SK-N-SH (cell line): ENCODE results near the gene FLT3LG. TPM values are rescaled to one million over a fixed set of nuclear protein-coding genes. Genes with fewer than 3 reads are reported as not detected.
A peak's percentile ranks its signal among the peaks of the same experiment; 100 is the strongest.

Experiments
- CTCF ChIA-PET: fragments of 300-600, 350-600 bp; formaldehyde crosslinking; extraction: SDS; loops from one replicate; lab custom pipeline; 2021; lab: Yijun Ruan, JAX
- POLR2A ChIA-PET: fragments of 350-600 bp; sonication (Branson Sonifier 250); formaldehyde crosslinking; extraction: SDS; loops from one replicate; lab custom pipeline; 2020; ENCODE audit warnings: antibody characterized with exemption, inconsistent platforms; lab: Yijun Ruan, JAX
- DNase-seq: peaks from one replicate; pipeline ENCODE4 v3.0.0; 2012
- H2AFZ ChIP-seq: fragments of 200-600 bp; sonication (generic); 2 replicates; pipeline ENCODE4 v1.8.1; 2016; ENCODE audit warnings: antibody characterized with exemption, mild to moderate bottlenecking, low read depth
- H3F3A ChIP-seq: fragments of 200-600 bp; sonication (generic); replicated peaks from 2 replicates; pipeline ENCODE3; 2016; ENCODE audit warnings: antibody characterized with exemption, mild to moderate bottlenecking; ENCODE audit not compliant: insufficient read depth
- H3K27ac ChIP-seq, 2 experiments: fragments of 200-500 bp in 1 of 2; fragments of 200-600 bp in 1 of 2; sonication (Bioruptor generic) in 1 of 2; sonication (generic), shearing (Covaris generic) in 1 of 2; 2 replicates each; pipeline versions ENCODE4 v1.5.1 to v1.6.1; 2014 to 2016; ENCODE audit warnings: low read depth in 2 of 2, inconsistent platforms in 1 of 2, low read length in 1 of 2, mild to moderate bottlenecking in 1 of 2, mixed read lengths in 1 of 2
- H3K27me3 ChIP-seq: fragments of 200-600 bp; sonication (generic), shearing (Covaris generic); 2 replicates; pipeline ENCODE4 v1.6.1; 2016; ENCODE audit warnings: mixed run types; ENCODE audit not compliant: insufficient read depth
- H3K36me3 ChIP-seq, 2 experiments: fragments of 200-500 bp in 1 of 2; fragments of 200-600 bp in 1 of 2; sonication (Bioruptor generic) in 1 of 2; sonication (generic) in 1 of 2; replicated peaks in 1 of 2; 2 replicates each; pipeline versions ENCODE3 to v1.5.1; 2014 to 2016; ENCODE audit warnings: low read length in 1 of 2, mild to moderate bottlenecking in 1 of 2; ENCODE audit not compliant: insufficient read depth in 2 of 2, control insufficient read depth in 1 of 2
- H3K4me1 ChIP-seq, 2 experiments: fragments of 200-500 bp in 1 of 2; fragments of 200-600 bp in 1 of 2; sonication (Bioruptor generic) in 1 of 2; sonication (generic), shearing (Covaris generic) in 1 of 2; 2 replicates each; pipeline versions ENCODE4 v1.5.1 to v1.6.1; 2014 to 2016; ENCODE audit warnings: low read depth in 1 of 2, low read length in 1 of 2, mixed run types in 1 of 2; ENCODE audit not compliant: insufficient read depth in 2 of 2, control insufficient read depth in 1 of 2
- H3K4me2 ChIP-seq: fragments of 200-600 bp; sonication (generic), shearing (Covaris generic); 2 replicates; pipeline ENCODE4 v1.6.1; 2017; ENCODE audit warnings: mixed run types
- H3K4me3 ChIP-seq, 2 experiments: fragments of 200-500 bp in 1 of 2; fragments of 200-600 bp in 1 of 2; sonication (Bioruptor generic) in 1 of 2; sonication (generic), shearing (Covaris generic) in 1 of 2; 2 replicates each; pipeline versions ENCODE4 v1.5.1 to v1.8.1; 2014 to 2016; ENCODE audit warnings: low read depth in 2 of 2, inconsistent platforms in 1 of 2, low read length in 1 of 2, mild to moderate bottlenecking in 1 of 2, mixed read lengths in 1 of 2, moderate library complexity in 1 of 2
- H3K79me2 ChIP-seq: fragments of 200-600 bp; sonication (generic); 2 replicates; pipeline ENCODE4 v1.8.1; 2017; ENCODE audit warnings: mild to moderate bottlenecking; ENCODE audit not compliant: insufficient read depth
- H3K9ac ChIP-seq: fragments of 200-600 bp; sonication (generic); 2 replicates; pipeline ENCODE4 v1.6.1; 2017; ENCODE audit warnings: mixed run types
- H3K9me2 ChIP-seq: fragments of 200-600 bp; sonication (generic); 2 replicates; pipeline ENCODE4 v1.6.1; 2017; ENCODE audit warnings: mixed run types
- H3K9me3 ChIP-seq: fragments of 200-600 bp; sonication (generic); 2 replicates; pipeline ENCODE4 v1.6.1; 2017; ENCODE audit warnings: mixed run types, mild to moderate bottlenecking, moderate library complexity
- H4K20me1 ChIP-seq: fragments of 200-600 bp; sonication (generic); 2 replicates; pipeline ENCODE4 v1.6.1; 2017; ENCODE audit warnings: mild to moderate bottlenecking, mixed run types; ENCODE audit not compliant: insufficient read depth
- CHD2 ChIP-seq: fragments of 150-350 bp; IDR thresholded peaks from 2 replicates; pipeline ENCODE4 v1.6.1; 2018; ENCODE audit warnings: low read length; ENCODE audit not compliant: partially characterized antibody
- CTCF ChIP-seq: fragments of 200-600 bp; sonication (generic); IDR thresholded peaks from 2 replicates; pipeline ENCODE4 v1.6.1; 2017; ENCODE audit warnings: antibody characterized with exemption, mild to moderate bottlenecking, moderate library complexity
- EP300 ChIP-seq, 2 experiments: IDR thresholded peaks; 2 replicates each; pipeline versions ENCODE4 v1.4.0 to v1.6.1; 2012; ENCODE audit warnings: borderline replicate concordance in 1 of 2, low read depth in 1 of 2, low read length in 1 of 2
- EZH2phosphoT487 ChIP-seq: fragments of 200-600 bp; sonication (generic); IDR thresholded peaks from 2 replicates; pipeline ENCODE4 v1.6.1; 2017; ENCODE audit warnings: low read depth, mixed run types, mild to moderate bottlenecking, antibody characterized with exemption, moderate library complexity, borderline replicate concordance
- FOSL2 ChIP-seq: IDR thresholded peaks from 2 replicates; pipeline ENCODE4 v1.4.0; 2012; ENCODE audit warnings: low read depth, mild to moderate bottlenecking, moderate library complexity, borderline replicate concordance
- FOXJ3 ChIP-seq: sonication (generic); formaldehyde crosslinking; IDR thresholded peaks from 2 replicates; pipeline ENCODE4 v1.5.1; 2020; ENCODE audit warnings: mild to moderate bottlenecking, missing genetic modification reagents
- FOXM1 ChIP-seq: IDR thresholded peaks from 2 replicates; pipeline ENCODE4 v1.4.0; 2012; ENCODE audit warnings: low read depth, mild to moderate bottlenecking
- GABPA ChIP-seq: IDR thresholded peaks from 2 replicates; pipeline ENCODE4 v1.4.0; 2012; ENCODE audit warnings: low read depth, mild to moderate bottlenecking
- GATA2 ChIP-seq: sonication (generic); formaldehyde crosslinking; IDR thresholded peaks from 2 replicates; pipeline ENCODE4 v1.5.0; 2020; ENCODE audit warnings: mild to moderate bottlenecking, missing genetic modification reagents
- NRF1 ChIP-seq: IDR thresholded peaks from 2 replicates; pipeline ENCODE4 v1.6.1; 2012; ENCODE audit warnings: low read depth, mild to moderate bottlenecking, low read length
- RCOR1 ChIP-seq: fragments of 150-350 bp; IDR thresholded peaks from 2 replicates; pipeline ENCODE4 v1.6.1; 2017; ENCODE audit warnings: antibody characterized with exemption, low read length
- TAF1 ChIP-seq: IDR thresholded peaks from 2 replicates; pipeline ENCODE4 v1.6.1; 2012; ENCODE audit warnings: low read depth, mild to moderate bottlenecking, low read length, moderate library complexity, borderline replicate concordance
- TCF12 ChIP-seq: IDR thresholded peaks from 2 replicates; pipeline ENCODE4 v1.4.0; 2012
- WGBS: methylation state at CpG from one replicate; pipeline ENCODE4 v1.1.6; 2017; ENCODE audit warnings: low lambda C conversion rate; 5-methylcytosine and 5-hydroxymethylcytosine counted together
- polyA plus RNA-seq, 3 experiments: library from polyadenylated mRNA; depleted of rRNA; stranded (reverse); fragments of >200 nt; gene quantifications; 2 replicates each; pipeline ENCODE4 v1.2.3, GENCODE V29; 2012

FLT3LG gene
- polyA plus RNA-seq, 1 of the 3 experiments (the other 2 are of a cell fraction): 6.4 TPM

GRCh38 chr19:49447485-49448431 is 26.3 kb upstream of the FLT3LG start:
- no peaks in the 10 kb centered on the region for H3K9me3 ChIP-seq
- CTCF ChIA-PET: interaction anchor here (0.7 to 11.2 kb wide), 2 partner anchors 28 to 56 kb away, joined by 3 to 149 read pairs; partner anchors contain the start of gene KASH5
- POLR2A ChIA-PET: no interaction called here

GRCh38 chr19:49448432-49448786 is 25.6 kb upstream of the FLT3LG start:
- peaks cover 12 to 13% of the 10 kb centered on the region in 2 experiments for H3K36me3 ChIP-seq
- no peak overlapping the region for H2AFZ ChIP-seq
- no peak overlapping the region for H3K27ac ChIP-seq
- no peak for TF ChIP-seq GATA2
- TF ChIP-seq FOSL2: no peak
- DNase-seq: no peak
- ChIA-PET CTCF (interaction anchor here (0.7 to 11.2 kb wide), 4 partner anchors 25 to 56 kb away, joined by 3 to 149 read pairs (median 4); partner anchors contain the start of genes FLT3LG and KASH5), POLR2A (no interaction called here)
- H3K9ac ChIP-seq: no peak overlapping the region
- peaks cover 0 to 10% of the 10 kb centered on the region in 2 experiments; a peak in 2 of 4 replicates for H3K4me1 ChIP-seq
- no peaks in the 10 kb centered on the region for H3K27me3 ChIP-seq
- H3F3A ChIP-seq: peaks cover 25% of the 10 kb centered on the region
- H3K4me2 ChIP-seq: no peak overlapping the region
- H4K20me1 ChIP-seq: no peaks in the 10 kb centered on the region; the same call in 1 of the 2 replicates
- no peak overlapping the region for H3K4me3 ChIP-seq
- no peaks in the 10 kb centered on the region for H3K9me3 ChIP-seq
- no peaks in the 10 kb centered on the region for H3K9me2 ChIP-seq
- H3K79me2 ChIP-seq: peaks cover 27% of the 10 kb centered on the region
- 97% methylated on average over 6 of the region's 6 CpGs for WGBS

More at GRCh38 chr19:49447485-49448431, 26.3 kb upstream of the FLT3LG start:
- peaks cover 21% of the 10 kb centered on the region for H3F3A ChIP-seq
- H3K27ac ChIP-seq: no peak overlapping the region
- H3K4me1 ChIP-seq: peaks cover 0 to 10% of the 10 kb centered on the region in 2 experiments; a peak in 2 of 4 replicates
- H3K9ac ChIP-seq: no peak overlapping the region
- H3K79me2 ChIP-seq: peaks cover 27% of the 10 kb centered on the region
- WGBS: 91% methylated on average over 25 of the region's 32 CpGs
- no peak overlapping the region for H2AFZ ChIP-seq
- no peaks in the 10 kb centered on the region; the same call in 1 of the 2 replicates for H4K20me1 ChIP-seq
- peak; percentile 73 for DNase-seq
- no peak for TF ChIP-seq GABPA
- no peak for TF ChIP-seq EP300 (IDR thresholded peaks at IDR 0.05; ENCODE audit: borderline replicate concordance in 1 of 2, low read depth in 1 of 2, low read length in 1 of 2)
- no peak for TF ChIP-seq TCF12
- no peak for TF ChIP-seq FOXJ3
- TF ChIP-seq FOXM1: no peak
- TF ChIP-seq RCOR1: no peak
- no peak for TF ChIP-seq CTCF
- TF ChIP-seq CHD2: no peak
- TF ChIP-seq EZH2phosphoT487: no peak
- no peak for TF ChIP-seq TAF1
- no peak for TF ChIP-seq NRF1
- no peaks in the 10 kb centered on the region for H3K27me3 ChIP-seq
- H3K9me2 ChIP-seq: no peaks in the 10 kb centered on the region
- H3K4me3 ChIP-seq: no peak overlapping the region
- no peak overlapping the region for H3K4me2 ChIP-seq
- peaks cover 12 to 13% of the 10 kb centered on the region in 2 experiments for H3K36me3 ChIP-seq
